ENCODE results near the gene COPZ2.
"Not testable (repeated sequence)": the region's sequence is repeated elsewhere in the genome, so short reads cannot be mapped to it uniquely, and the experiment has no call there.

The COPZ2 gene

GRCh38 chr17:48002266-48002915 is 35.2 kb downstream of the COPZ2 start:
- Histone ChIP-seq H3K27me3 (ENCODE audit: low read length) (no peaks in the 10 kb centered on the region), H4K20me1 (ENCODE audit: low read depth, low read length) (no peaks in the 10 kb centered on the region), H3K36me3 (ENCODE audit: low read length) (no peaks in the 10 kb centered on the region), H3K4me3 (ENCODE audit: insufficient read depth, low read length, poor library complexity, severe bottlenecking) (no peak overlapping the region), H3K9me2 (replicated peaks; ENCODE audit: insufficient read depth, low read length) (no peaks in the 10 kb centered on the region), H3K9ac (ENCODE audit: low read length) (no peak overlapping the region), H3K9me3 (ENCODE audit: insufficient read depth, low read length) (no peaks in the 10 kb centered on the region), H3K79me2 (ENCODE audit: insufficient read depth, low read length) (no peaks in the 10 kb centered on the region), H3K4me2 (ENCODE audit: low read depth, low read length, poor library complexity, severe bottlenecking) (no peak overlapping the region), H3K27ac (ENCODE audit: low read depth, low read length) (no peak overlapping the region), H2AFZ (ENCODE audit: low read depth, low read length, severe bottlenecking) (no peak overlapping the region), H3F3A (ENCODE audit: insufficient read depth) (no peaks in the 10 kb centered on the region)
- TF ChIP-seq EZH2phosphoT487 (conservative IDR thresholded peaks at IDR 0.05; ENCODE audit: low read length) (no peak), CTCF (IDR thresholded peaks at IDR 0.05; ENCODE audit: insufficient read depth, low read length, poor library complexity, severe bottlenecking) (no peak)

- not testable (repeated sequence) for H3K4me2 ChIP-seq (ENCODE audit: low read depth, low read length, poor library complexity, severe bottlenecking); H3K27me3 ChIP-seq (ENCODE audit: low read length); H3K4me3 ChIP-seq (ENCODE audit: insufficient read depth, low read length, poor library complexity, severe bottlenecking); H3K9ac ChIP-seq (ENCODE audit: low read length); H2AFZ ChIP-seq (ENCODE audit: low read depth, low read length, severe bottlenecking); H3F3A ChIP-seq (ENCODE audit: insufficient read depth); H3K27ac ChIP-seq (ENCODE audit: low read depth, low read length); H3K36me3 ChIP-seq (ENCODE audit: low read length); H3K9me3 ChIP-seq (ENCODE audit: insufficient read depth, low read length); H3K9me2 ChIP-seq (replicated peaks; ENCODE audit: insufficient read depth, low read length); H4K20me1 ChIP-seq (ENCODE audit: low read depth, low read length); H3K79me2 ChIP-seq (ENCODE audit: insufficient read depth, low read length)
Observed at GRCh38 chr17:48001657-48002056, 35.9 kb downstream of the COPZ2 start.

GRCh38 chr17:48001197-48001596 is 36.4 kb downstream of the COPZ2 start:
- no peaks in the 10 kb centered on the region for H3K9me3 ChIP-seq (ENCODE audit: insufficient read depth, low read length)
- no peak overlapping the region for H2AFZ ChIP-seq (ENCODE audit: low read depth, low read length, severe bottlenecking)
- no peak overlapping the region for H3K9ac ChIP-seq (ENCODE audit: low read length)
- H3F3A ChIP-seq (ENCODE audit: insufficient read depth) = no peaks in the 10 kb centered on the region
- no peaks in the 10 kb centered on the region for H3K9me2 ChIP-seq (replicated peaks; ENCODE audit: insufficient read depth, low read length)
- no peaks in the 10 kb centered on the region for H4K20me1 ChIP-seq (ENCODE audit: low read depth, low read length)
- no peak overlapping the region for H3K4me2 ChIP-seq (ENCODE audit: low read depth, low read length, poor library complexity, severe bottlenecking)
- H3K27ac ChIP-seq (ENCODE audit: low read depth, low read length) = no peak overlapping the region
- H3K79me2 ChIP-seq (ENCODE audit: insufficient read depth, low read length) = no peaks in the 10 kb centered on the region
- no peak for TF ChIP-seq CTCF (IDR thresholded peaks at IDR 0.05; ENCODE audit: insufficient read depth, low read length, poor library complexity, severe bottlenecking)
- no peak for TF ChIP-seq EZH2phosphoT487 (conservative IDR thresholded peaks at IDR 0.05; ENCODE audit: low read length)
- no peaks in the 10 kb centered on the region for H3K27me3 ChIP-seq (ENCODE audit: low read length)
- no peak overlapping the region for H3K4me3 ChIP-seq (ENCODE audit: insufficient read depth, low read length, poor library complexity, severe bottlenecking)
- no peaks in the 10 kb centered on the region for H3K36me3 ChIP-seq (ENCODE audit: low read length)

GRCh38 chr17:47999582-47999981 is 38.0 kb downstream of the COPZ2 start:
- Histone ChIP-seq H3K27me3 (ENCODE audit: low read length) (no peaks in the 10 kb centered on the region), H3K9ac (ENCODE audit: low read length) (no peak overlapping the region), H3K9me2 (replicated peaks; ENCODE audit: insufficient read depth, low read length) (no peaks in the 10 kb centered on the region), H4K20me1 (ENCODE audit: low read depth, low read length) (no peaks in the 10 kb centered on the region), H3F3A (ENCODE audit: insufficient read depth) (no peaks in the 10 kb centered on the region), H3K4me2 (ENCODE audit: low read depth, low read length, poor library complexity, severe bottlenecking) (no peak overlapping the region), H3K27ac (ENCODE audit: low read depth, low read length) (no peak overlapping the region), H3K9me3 (ENCODE audit: insufficient read depth, low read length) (no peaks in the 10 kb centered on the region), H3K4me3 (ENCODE audit: insufficient read depth, low read length, poor library complexity, severe bottlenecking) (no peak overlapping the region), H3K36me3 (ENCODE audit: low read length) (no peaks in the 10 kb centered on the region), H2AFZ (ENCODE audit: low read depth, low read length, severe bottlenecking) (no peak overlapping the region), H3K79me2 (ENCODE audit: insufficient read depth, low read length) (no peaks in the 10 kb centered on the region)
- no peak for TF ChIP-seq EZH2phosphoT487 (conservative IDR thresholded peaks at IDR 0.05; ENCODE audit: low read length)
- no peak for TF ChIP-seq CTCF (IDR thresholded peaks at IDR 0.05; ENCODE audit: insufficient read depth, low read length, poor library complexity, severe bottlenecking)
